GM21825 (cell line): ENCODE measurements around the gene IFI35.
"Not testable (repeated sequence)": the region's sequence is repeated elsewhere in the genome, so short reads cannot be mapped to it uniquely, and the experiment has no call there.

Experiments used
- ATAC-seq: cut with Tn5 transposase; IDR thresholded peaks from one replicate; pipeline ENCODE4 v1.9.1; 2021; ENCODE audit warnings: mild to moderate bottlenecking, moderate library complexity; ENCODE audit not compliant: unreplicated experiment

IFI35 gene

DNA sequence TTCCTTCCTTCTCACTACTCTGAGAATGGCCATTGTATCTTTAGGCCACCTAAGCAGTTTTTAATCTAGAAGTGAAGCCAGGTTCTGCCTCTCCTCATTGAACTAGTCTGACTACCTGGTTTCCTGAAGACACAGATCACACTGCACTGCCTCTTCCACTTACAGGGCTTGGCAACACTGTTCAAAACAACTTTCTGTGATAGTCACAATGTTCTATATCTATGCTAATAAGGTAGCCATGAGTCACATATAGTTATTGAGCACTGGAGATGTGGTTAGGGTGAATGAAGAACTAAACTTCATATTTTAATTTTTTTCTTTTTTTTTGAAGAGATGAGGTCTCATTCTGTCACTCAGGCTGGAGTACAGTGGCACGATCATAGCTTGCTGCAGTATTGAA is 45.4 kb downstream of the IFI35 start:
- no peak for ATAC-seq

DNA sequence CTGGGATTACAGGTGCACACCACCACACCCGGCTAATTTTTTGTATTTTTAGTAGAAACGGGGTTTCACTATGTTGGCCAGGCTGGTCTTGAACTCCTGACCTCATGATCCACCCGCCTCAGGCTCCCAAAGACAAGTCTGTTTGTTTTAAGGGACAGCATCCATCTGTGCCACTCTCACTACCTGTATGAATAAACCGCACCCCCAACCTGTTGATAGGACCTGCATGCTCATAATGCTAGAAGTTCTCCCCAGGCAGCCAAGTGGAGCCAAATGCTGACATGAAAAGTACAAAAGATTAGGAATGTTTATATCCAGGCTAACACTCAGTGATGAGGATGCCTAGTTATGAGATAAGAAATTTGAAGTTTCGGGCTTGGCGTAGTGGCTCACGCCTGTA is 46.4 kb downstream of the IFI35 start:
- ATAC-seq, result not testable (repeated sequence)

GRCh38 chr17:43056051-43056450 is 49.5 kb downstream of the IFI35 start:
- no peak for ATAC-seq

GRCh38 chr17:43062984-43063638 is 56.5 kb downstream of the IFI35 start:
- no peak for ATAC-seq
